Stimulated activated CD4-positive, alpha-beta T cell treated with anti-CD3 and anti-CD28 coated beads, Interleukin-15, amount 100 ng/mL, for 24 hours (primary cell): ENCODE measurements around the gene SASS6.
"Not testable (repeated sequence)": the region's sequence is repeated elsewhere in the genome, so short reads cannot be mapped to it uniquely, and the experiment has no call there.

Experiments
- DNase-seq: peaks from one replicate; pipeline ENCODE4 v3.0.0-alpha.2; 2020

Gene SASS6

DNA sequence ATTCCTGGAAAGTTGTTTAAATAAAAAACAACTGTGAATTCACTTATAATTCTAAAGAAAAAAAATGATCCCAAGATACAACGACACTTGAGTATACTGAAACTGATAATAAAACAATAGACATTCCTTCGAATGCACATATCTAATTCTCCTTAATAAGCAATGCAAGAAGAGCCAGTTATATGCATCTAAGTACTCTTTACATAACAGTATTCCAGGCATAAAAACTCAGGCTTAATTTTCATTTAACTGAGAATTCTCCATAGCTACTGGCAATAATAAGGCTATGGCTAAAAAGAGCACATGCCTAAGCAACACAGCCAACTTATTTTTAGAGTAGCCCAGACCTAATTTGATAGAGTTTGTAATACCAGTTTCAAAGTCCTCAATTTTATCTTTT, 31.2 kb downstream of the SASS6 start:
- DNase-seq = no peak

DNA sequence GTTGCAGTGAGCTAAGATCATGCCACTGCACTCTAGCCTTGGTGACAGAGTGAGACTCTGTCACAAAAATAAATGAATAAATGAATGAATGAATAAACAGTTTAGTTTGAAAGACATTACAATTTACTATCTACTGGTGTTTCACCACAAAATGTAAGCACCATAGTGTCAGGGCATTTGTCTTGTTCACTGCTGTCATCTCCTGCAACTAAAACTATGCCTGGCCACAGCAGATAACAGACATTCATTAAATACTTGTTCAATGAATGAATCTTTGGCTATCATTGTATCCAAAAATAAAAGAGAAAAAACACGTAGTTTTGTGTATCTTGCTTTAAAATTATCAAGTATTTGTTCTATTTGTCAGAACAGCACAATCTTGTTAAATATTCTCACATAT, 32.5 kb downstream of the SASS6 start:
- DNase-seq = no peak

DNA sequence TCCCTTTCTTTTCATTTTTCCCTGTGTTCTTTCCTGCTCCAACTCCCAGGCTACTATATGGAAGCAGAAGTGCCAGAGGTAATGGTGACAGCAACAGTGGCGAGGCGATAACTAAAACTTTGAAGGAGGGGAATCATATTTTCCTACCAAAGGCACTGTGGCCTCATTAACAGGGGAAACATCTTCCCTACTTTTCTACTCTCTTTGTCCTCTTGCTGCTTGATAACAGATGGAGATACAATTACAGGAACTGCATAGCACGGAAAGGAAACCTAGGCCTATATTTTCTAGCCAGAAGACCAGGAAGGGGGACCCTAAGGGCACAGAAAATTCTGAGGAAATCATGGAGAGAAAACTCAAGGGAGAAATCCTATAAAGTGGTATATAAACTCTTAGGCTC, 42.3 kb downstream of the SASS6 start:
- DNase-seq = no peak

- DNase-seq = no peak
Measured at GRCh38 chr1:100089082-100089481, 43.6 kb downstream of the SASS6 start.

- no peak for DNase-seq
Measured at GRCh38 chr1:100087396-100087795, 45.3 kb downstream of the SASS6 start.

- no peak for DNase-seq
Measured at GRCh38 chr1:100080331-100080730, 52.4 kb downstream of the SASS6 start.

DNA sequence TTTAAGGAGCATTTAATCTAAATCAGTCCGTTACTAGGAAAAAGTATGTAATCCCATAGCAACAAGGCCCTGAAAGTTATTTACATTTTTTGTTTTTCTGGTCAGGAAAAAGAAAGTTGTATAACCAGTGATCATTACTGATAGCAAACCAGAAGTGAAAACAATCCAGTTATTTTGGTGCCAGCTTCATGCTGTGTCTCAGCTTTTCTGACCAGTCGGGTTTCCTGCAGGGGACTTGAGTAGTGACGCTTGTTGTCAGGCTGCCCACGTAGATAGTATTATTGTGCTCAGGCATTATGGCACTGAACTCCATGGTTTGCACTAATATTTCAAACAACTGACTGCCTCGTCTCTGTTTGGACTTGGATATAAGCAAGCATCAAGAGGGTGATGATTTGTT, 55.2 kb downstream of the SASS6 start:
- DNase-seq = no peak

- no peak for DNase-seq
Measured at GRCh38 chr1:100076744-100077143, 56.0 kb downstream of the SASS6 start.

GRCh38 chr1:100076319-100076718, 56.4 kb downstream of the SASS6 start:
- no peak for DNase-seq

GRCh38 chr1:100075773-100076172, 57.0 kb downstream of the SASS6 start:
- DNase-seq = no peak

- no peak for DNase-seq
Measured at GRCh38 chr1:100074604-100075395, 57.9 kb downstream of the SASS6 start.

GRCh38 chr1:100073531-100073930, 59.2 kb downstream of the SASS6 start:
- DNase-seq = no peak

- DNase-seq = no peak
Measured at GRCh38 chr1:100070201-100070939, 62.4 kb downstream of the SASS6 start.

DNA sequence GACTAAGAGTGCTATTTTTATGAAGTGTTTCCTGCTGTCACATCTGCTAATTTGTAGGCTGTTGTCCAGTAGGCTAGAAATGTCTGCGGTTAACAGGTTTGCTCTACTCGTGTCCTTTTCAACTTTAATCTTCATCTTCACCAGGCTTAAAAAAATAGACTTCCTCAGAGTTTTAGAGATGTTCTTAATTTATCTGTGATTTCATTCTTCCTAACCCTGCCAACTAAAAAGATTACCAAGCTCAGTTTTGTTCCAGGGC, 66.8 kb downstream of the SASS6 start:
- DNase-seq = no peak

DNA sequence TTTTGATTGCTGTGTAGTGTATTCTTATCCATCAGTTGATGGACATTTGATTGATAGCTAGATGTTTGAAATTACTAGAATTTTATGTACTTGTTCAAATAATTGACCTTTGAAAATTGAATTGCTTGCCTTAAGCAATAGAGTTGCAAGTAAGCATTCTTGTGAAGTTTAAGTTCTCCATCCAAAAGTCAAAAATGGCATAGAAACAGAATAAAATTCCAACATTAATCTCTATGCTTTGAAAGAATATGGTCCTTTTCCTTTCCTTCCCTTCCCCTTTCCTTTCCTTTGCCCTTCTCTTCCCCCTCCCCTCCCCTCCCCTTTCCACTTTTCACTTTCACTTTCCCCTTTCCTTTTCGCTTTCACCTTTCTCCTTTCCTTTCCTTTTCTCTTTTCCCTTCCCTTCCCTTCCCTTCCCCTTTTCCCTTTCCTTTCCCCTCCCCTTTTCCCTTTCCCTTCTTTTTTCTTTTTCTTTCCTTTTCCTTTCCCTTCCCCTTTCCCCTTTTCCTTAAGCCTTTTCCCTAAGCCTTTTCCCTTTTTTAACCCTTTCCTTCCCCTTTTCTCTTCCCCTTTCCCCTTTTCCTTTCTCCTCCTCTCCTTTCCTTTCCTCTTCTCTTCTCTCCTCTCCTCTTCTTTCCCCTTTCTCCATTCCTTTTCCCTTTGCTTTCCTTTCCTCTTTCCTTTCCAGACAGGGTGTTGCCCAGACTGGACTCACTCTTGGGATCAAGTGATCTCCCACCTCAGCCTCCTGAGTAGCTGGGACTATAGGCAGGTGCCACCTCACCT, 67.4 kb downstream of the SASS6 start:
- no peak for DNase-seq

GRCh38 chr1:100061681-100062080, 71.0 kb downstream of the SASS6 start:
- no peak for DNase-seq

- no peak for DNase-seq
Measured at GRCh38 chr1:100053727-100054126, 79.0 kb downstream of the SASS6 start.

DNA sequence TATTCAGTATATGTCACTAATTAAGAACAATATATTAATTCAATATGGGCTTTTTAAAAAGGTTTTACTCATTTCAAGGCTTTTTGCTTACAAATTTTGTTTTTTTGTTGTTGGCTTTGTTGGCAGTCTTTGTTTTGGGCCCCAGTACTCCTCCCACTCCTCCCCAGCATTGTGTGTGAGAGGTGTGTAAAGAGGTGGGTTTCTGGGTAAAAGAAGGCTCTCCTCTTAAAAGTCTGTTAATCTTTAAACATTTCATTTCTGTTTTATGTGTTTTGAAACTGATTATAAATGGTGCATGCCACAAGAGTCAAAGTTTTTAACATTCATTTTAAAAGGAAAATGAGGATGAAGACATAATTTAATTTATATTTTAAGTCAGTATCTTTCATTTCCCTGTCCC, 79.6 kb downstream of the SASS6 start:
- no peak for DNase-seq

DNA sequence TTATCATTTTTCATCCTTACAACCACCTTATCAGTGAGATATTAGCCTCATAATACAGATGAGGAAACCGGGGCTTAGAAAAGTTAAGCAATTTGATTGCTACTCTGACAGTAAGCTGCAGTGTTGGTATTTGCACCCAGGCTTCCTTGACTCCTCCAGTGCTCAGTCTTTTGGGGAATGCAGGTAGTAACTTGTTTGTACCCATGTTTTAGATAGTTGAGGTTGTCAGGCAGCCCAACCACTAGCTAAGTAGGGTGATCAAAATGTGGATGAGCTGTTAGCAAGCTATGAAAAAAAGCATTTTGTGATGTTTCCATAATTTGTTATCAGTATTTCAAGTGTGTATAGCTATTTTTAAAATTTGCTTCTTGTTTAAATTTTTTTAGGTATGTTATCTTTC, 80.8 kb downstream of the SASS6 start:
- no peak for DNase-seq

- DNase-seq = no peak
Measured at GRCh38 chr1:100051401-100051800, 81.3 kb downstream of the SASS6 start.

DNA sequence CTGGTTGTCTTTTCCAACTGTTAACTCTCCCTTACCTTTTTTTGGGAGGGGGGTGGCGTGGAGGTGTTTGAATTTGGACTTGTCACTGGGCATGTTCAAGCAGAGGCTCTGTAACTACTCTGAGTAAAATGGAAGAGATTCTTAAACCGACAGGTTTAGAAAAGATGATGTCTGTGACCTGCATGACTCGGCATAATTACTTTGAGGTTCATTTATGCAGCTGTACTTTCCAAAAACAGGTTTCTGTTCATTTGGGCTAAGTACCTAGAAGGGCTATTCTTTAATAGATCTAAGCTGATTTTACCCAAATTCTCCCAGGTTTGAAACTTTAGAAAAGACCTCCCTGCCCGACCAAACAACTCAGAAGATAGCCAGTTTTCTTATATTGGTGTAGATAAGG, 82.6 kb downstream of the SASS6 start:
- DNase-seq = no peak

DNA sequence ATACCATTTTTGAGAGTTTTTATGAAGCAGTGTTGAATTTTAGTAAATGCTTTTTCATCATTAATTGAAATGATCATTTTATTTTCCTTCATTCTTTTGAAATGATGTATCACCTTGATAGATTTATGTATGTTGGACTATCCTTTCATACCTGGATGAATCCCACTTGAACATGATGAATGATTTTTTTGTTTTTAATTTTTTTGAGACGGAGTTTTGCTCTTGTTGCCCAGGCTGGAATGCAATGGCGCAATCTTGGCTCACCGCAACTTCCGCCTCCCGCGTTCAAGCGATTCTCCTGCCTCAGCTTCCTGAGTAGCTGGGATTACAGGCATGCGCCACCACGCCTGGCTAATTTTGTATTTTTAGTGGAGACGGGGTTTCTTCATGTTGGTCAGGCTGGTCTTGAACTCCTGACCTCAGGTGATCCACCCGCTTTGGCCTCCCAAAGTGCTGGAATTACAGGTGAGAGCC, 85.5 kb downstream of the SASS6 start:
- DNase-seq = not testable (repeated sequence)

- no peak for DNase-seq
Measured at GRCh38 chr1:100045206-100045605, 87.5 kb downstream of the SASS6 start.

DNA sequence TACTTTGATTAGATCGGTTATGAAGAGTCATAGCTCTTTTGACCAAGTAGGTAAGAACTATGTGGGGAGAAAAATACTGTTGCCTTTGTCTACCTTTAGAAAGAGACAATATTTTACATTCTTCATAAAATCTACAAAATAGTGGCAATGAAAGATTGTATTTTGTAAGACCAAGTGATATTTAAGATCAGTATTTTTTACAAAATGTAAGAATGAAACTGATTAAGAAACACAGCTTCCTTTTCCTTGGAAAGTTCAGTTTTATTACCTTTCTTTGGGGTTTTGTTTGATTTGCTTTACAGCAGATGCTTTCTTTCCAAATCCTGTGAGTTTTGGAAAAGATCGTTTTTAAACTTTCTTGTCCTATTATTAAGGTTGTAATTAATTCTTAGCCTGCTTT, 93.1 kb downstream of the SASS6 start:
- no peak for DNase-seq
